ENCODE measurements around the gene PRRT1.
A peak's percentile ranks its signal among the peaks of the same experiment; 100 is the strongest.

PRRT1 gene

GRCh38 chr6:32131439-32131948 lies 20.2 kb downstream of the PRRT1 start:
- intact Hi-C loops (cut with DNase I), result loop anchor here (5.0 kb wide), 1 partner anchor 46 kb away; the partner anchor contains the start of genes AGPAT1 and RNF5
- peak in 1 of 10 donors; percentile 26 for DNase-seq

- no peak for DNase-seq
Measured at GRCh38 chr6:32129297-32130088, 22.2 kb downstream of the PRRT1 start.

GRCh38 chr6:32128751-32129296 lies 22.9 kb downstream of the PRRT1 start:
- intact Hi-C loops (cut with DNase I), result loop anchor here (2.0 kb wide), 1 partner anchor 66 kb away; no protein-coding TSS in a partner anchor
- DNase-seq, result peak in 1 of 10 donors; percentile 61

More at GRCh38 chr6:32129297-32130088, 22.2 kb downstream of the PRRT1 start:
- intact Hi-C loops (cut with DNase I), result loop anchor here (1.0 to 5.0 kb wide), 3 partner anchors 25 to 65 kb away; partner anchors contain the start of genes AGPAT1, PPT2 and RNF5

- intact Hi-C loops (cut with DNase I), result loop anchor here (2.0 kb wide), 1 partner anchor 67 kb away; no protein-coding TSS in a partner anchor
- peak; percentile 97 to 100 (median 99) for DNase-seq
Measured at GRCh38 chr6:32127717-32128592, 23.8 kb downstream of the PRRT1 start, which contains the start of gene ATF6B. Gene ATF6B, minus strand, starts transcription at chr6:32128246. Its CDS starts 39 bp downstream, at chr6:32128207.

GRCh38 chr6:32127409-32127716 lies 24.4 kb downstream of the PRRT1 start:
- peak in 1 of 10 donors; percentile 22 for DNase-seq
- intact Hi-C loops (cut with DNase I), result no loop called here

GRCh38 chr6:32126880-32127279 lies 24.9 kb downstream of the PRRT1 start:
- DNase-seq, result no peak
- intact Hi-C loops (cut with DNase I), result no loop called here

GRCh38 chr6:32123681-32124080 lies 28.1 kb downstream of the PRRT1 start:
- intact Hi-C loops (cut with DNase I), result no loop called here
- no peak for DNase-seq

GRCh38 chr6:32120573-32121059 lies 31.1 kb downstream of the PRRT1 start:
- intact Hi-C loops (cut with DNase I), result no loop called here
- no peak for DNase-seq

- intact Hi-C loops (cut with DNase I), result loop anchor here (5.0 kb wide), 1 partner anchor 33 kb away; the partner anchor contains the start of genes PPT2 and PRRT1
- peak; percentile 82 to 99 (median 92) for DNase-seq
Measured at GRCh38 chr6:32118782-32119628, 32.7 kb downstream of the PRRT1 start.

- DNase-seq, result no peak
- intact Hi-C loops (cut with DNase I), result loop anchor here (5.0 kb wide), 1 partner anchor 35 kb away; the partner anchor contains the start of genes PPT2 and PRRT1
Measured at GRCh38 chr6:32117461-32117860, 34.3 kb downstream of the PRRT1 start.

GRCh38 chr6:32116674-32117073 lies 35.1 kb downstream of the PRRT1 start:
- no peak for DNase-seq

GRCh38 chr6:32115623-32116022 lies 36.1 kb downstream of the PRRT1 start:
- intact Hi-C loops (cut with DNase I), result loop anchor here (5.0 kb wide), 1 partner anchor 37 kb away; the partner anchor contains the start of genes PPT2 and PRRT1
- no peak for DNase-seq

More at GRCh38 chr6:32116674-32117073, 35.1 kb downstream of the PRRT1 start:
- intact Hi-C loops (cut with DNase I), result loop anchor here (5.0 kb wide), 1 partner anchor 36 kb away; the partner anchor contains the start of genes PPT2 and PRRT1

- no peak for DNase-seq
- intact Hi-C loops (cut with DNase I), result loop anchor here (5.0 kb wide), 1 partner anchor 38 kb away; the partner anchor contains the start of genes PPT2 and PRRT1
Measured at GRCh38 chr6:32114796-32115195, 36.9 kb downstream of the PRRT1 start.

GRCh38 chr6:32113386-32114352 lies 38.1 kb downstream of the PRRT1 start:
- intact Hi-C loops (cut with DNase I), result no loop called here
- DNase-seq, result peak in 7 of 10 donors; percentile 39 to 82 (median 54)

GRCh38 chr6:32112431-32112980 lies 39.2 kb downstream of the PRRT1 start:
- intact Hi-C loops (cut with DNase I), result no loop called here
- no peak for DNase-seq

- intact Hi-C loops (cut with DNase I), result no loop called here
- DNase-seq, result peak in 1 of 10 donors; percentile 34
Measured at GRCh38 chr6:32111424-32112066, 40.2 kb downstream of the PRRT1 start.

- peak in 1 of 10 donors; percentile 65 for DNase-seq
- intact Hi-C loops (cut with DNase I), result no loop called here
Measured at GRCh38 chr6:32110632-32111031, 41.1 kb downstream of the PRRT1 start.

Measured in posterior cingulate gyrus (tissue), 11 donors.